K562 (cell line): Measurements from ENCODE around the gene ANKS1B. TPM values are rescaled to one million over a fixed set of nuclear protein-coding genes. Genes with fewer than 3 reads are reported as not detected.

Experiments used
- ATAC-seq: fragments of 200-7000 bp; cut with Tn5 transposase; 3 replicates; pipeline ENCODE4 v1.9.1; 2020; ENCODE audit warnings: moderate library complexity
- BruUV-seq: library from RNA; stranded (reverse); fragments of 400-500 nt; replicated peaks from 2 replicates; lab custom pipeline; 2021; lab: Mats Ljungman, UMichigan
- CTCF ChIA-PET: fragments of 300-600 bp; formaldehyde crosslinking; extraction: SDS; loops from one replicate; lab custom pipeline; 2021; ENCODE audit warnings: low intra/inter-chr PET ratio; lab: Yijun Ruan, JAX
- POLR2A ChIA-PET: fragments of 300-600, 350-650 bp; sonication (Branson Sonifier 250); formaldehyde crosslinking; extraction: SDS; loops from one replicate; lab custom pipeline; 2021; ENCODE audit warnings: antibody characterized with exemption, inconsistent platforms; lab: Yijun Ruan, JAX
- DNase-seq, 4 experiments: peaks; one replicate each; pipeline versions ENCODE4 v3.0.0 to v3.0.0-alpha.2; 2011 to 2018; ENCODE audit warnings: low spot score in 3 of 4, mixed read lengths in 3 of 4; ENCODE audit errors: extremely low read depth in 1 of 4
- FAIRE-seq: peaks from 2 replicates; lab custom pipeline; 2011; peaks lifted over from hg19 to GRCh38; lab: Jason Lieb, UNC
- H2AFZ ChIP-seq: 2 replicates; pipeline ENCODE4 v1.6.0; 2011; ENCODE audit warnings: low read depth, low read length, control low read depth, inconsistent platforms
- H3K27ac ChIP-seq: fragments of 200-600 bp; 3 replicates; pipeline ENCODE4 v1.8.0; 2011; ENCODE audit warnings: low read depth, mild to moderate bottlenecking, control low read depth, inconsistent platforms, low read length, moderate library complexity, mixed read lengths; ENCODE audit errors: extremely low read depth
- H3K27me3 ChIP-seq, 2 experiments: fragments of 300-600 bp in 1 of 2; 2 replicates in 1 of 2; 3 replicates in 1 of 2; pipeline versions ENCODE4 v1.6.0 to v1.8.0; 2011; ENCODE audit warnings: inconsistent platforms in 2 of 2, low read length in 2 of 2, mild to moderate bottlenecking in 1 of 2, mixed read lengths in 1 of 2, moderate library complexity in 1 of 2; ENCODE audit not compliant: control insufficient read depth in 2 of 2, insufficient read depth in 2 of 2
- H3K36me3 ChIP-seq: fragments of 300-600 bp; 3 replicates; pipeline ENCODE4 v1.8.0; 2011; ENCODE audit warnings: mild to moderate bottlenecking, low read length, inconsistent platforms; ENCODE audit not compliant: control insufficient read depth, insufficient read depth
- H3K4me1 ChIP-seq, 2 experiments: fragments of 200-600 bp in 1 of 2; replicated peaks in 1 of 2; 2 replicates in 1 of 2; 3 replicates in 1 of 2; pipeline versions ENCODE4 v1.5.1 to v1.8.0; 2011; ENCODE audit warnings: inconsistent platforms in 2 of 2, low read length in 2 of 2, mild to moderate bottlenecking in 1 of 2, mixed read lengths in 1 of 2, moderate library complexity in 1 of 2; ENCODE audit not compliant: control insufficient read depth in 2 of 2, insufficient read depth in 2 of 2
- H3K4me2 ChIP-seq: 2 replicates; pipeline ENCODE4 v1.6.1; 2011; ENCODE audit warnings: low read length, control low read depth, inconsistent platforms, mixed read lengths; ENCODE audit not compliant: insufficient read depth
- H3K4me3 ChIP-seq: fragments of 200-600 bp; sonication (generic), shearing (Covaris generic); 2 replicates; pipeline ENCODE4 v1.5.1; 2016; ENCODE audit warnings: control low read depth, inconsistent platforms
- H3K79me2 ChIP-seq: fragments of 200-600 bp; 3 replicates; pipeline ENCODE4 v1.8.0; 2011; ENCODE audit warnings: low read length, inconsistent platforms; ENCODE audit not compliant: control insufficient read depth, insufficient read depth
- H3K9ac ChIP-seq, 2 experiments: 2 replicates each; pipeline versions ENCODE4 v1.6.0 to v1.6.1; 2011; ENCODE audit warnings: low read depth in 2 of 2, low read length in 2 of 2, control low read depth in 1 of 2, inconsistent platforms in 1 of 2, mild to moderate bottlenecking in 1 of 2, mixed read lengths in 1 of 2; ENCODE audit not compliant: insufficient read depth in 1 of 2
- H3K9me1 ChIP-seq: one replicate; pipeline ENCODE4 v1.6.0; 2011; ENCODE audit warnings: inconsistent platforms, mild to moderate bottlenecking, low read length, moderate library complexity; ENCODE audit not compliant: control insufficient read depth, insufficient read depth
- H3K9me3 ChIP-seq: replicated peaks from 2 replicates; pipeline ENCODE4 v1.5.1; 2011; ENCODE audit warnings: low read depth, low read length, inconsistent platforms; ENCODE audit not compliant: control insufficient read depth, insufficient read depth
- H4K20me1 ChIP-seq: replicated peaks from 2 replicates; pipeline ENCODE4 v1.6.1; 2011; ENCODE audit warnings: low read length, inconsistent platforms, mixed read lengths; ENCODE audit not compliant: control insufficient read depth, insufficient read depth
- ETV6 ChIP-seq, 3 experiments: fragments of 150-350 bp in 1 of 3; sonication (generic) in 1 of 3; formaldehyde crosslinking in 1 of 3; IDR thresholded peaks; 2 replicates each; pipeline versions ENCODE4 v1.6.1 to v1.8.0; 2014 to 2022; ENCODE audit warnings: borderline replicate concordance in 2 of 3, low read depth in 2 of 3, antibody characterized with exemption in 1 of 3, low read length in 1 of 3, mild to moderate bottlenecking in 1 of 3, missing genetic modification reagents in 1 of 3
- FIP1L1 ChIP-seq: fragments of 200-400 bp; formaldehyde crosslinking; IDR thresholded peaks from 2 replicates; pipeline ENCODE4 v1.6.1; 2018; ENCODE audit warnings: mild to moderate bottlenecking, low read depth, low read length; ENCODE audit not compliant: poor library complexity, severe bottlenecking
- KDM1A ChIP-seq, 2 experiments: fragments of 450-650 bp; IDR thresholded peaks; 2 replicates each; pipeline ENCODE4 v1.6.1; 2016; ENCODE audit warnings: mild to moderate bottlenecking in 2 of 2
- MTA2 ChIP-seq: fragments of 450-650 bp; IDR thresholded peaks from 2 replicates; pipeline ENCODE4 v1.6.1; 2016; ENCODE audit warnings: low read depth
- NKRF ChIP-seq: fragments of 450-650 bp; IDR thresholded peaks from 2 replicates; pipeline ENCODE4 v1.6.1; 2016; ENCODE audit warnings: borderline replicate concordance
- PML ChIP-seq: IDR thresholded peaks from 2 replicates; pipeline ENCODE4 v1.6.1; 2012; ENCODE audit warnings: low read length, inconsistent platforms
- PURB ChIP-seq: sonication (generic); formaldehyde crosslinking; IDR thresholded peaks from 2 replicates; pipeline ENCODE4 v1.9.0; 2021; ENCODE audit warnings: low read depth, mild to moderate bottlenecking, missing genetic modification reagents
- RFX7 ChIP-seq: fragments of 250-450 bp; sonication (Bioruptor Pico); IDR thresholded peaks from 2 replicates; pipeline ENCODE4 v1.5.1; 2021; ENCODE audit warnings: mild to moderate bottlenecking
- SIN3A ChIP-seq, 2 experiments: fragments of 150-350 bp in 1 of 2; IDR thresholded peaks; 2 replicates each; pipeline ENCODE4 v1.6.1; 2011 to 2016; ENCODE audit warnings: borderline replicate concordance in 2 of 2, low read depth in 2 of 2, low read length in 2 of 2, mild to moderate bottlenecking in 2 of 2, moderate library complexity in 2 of 2; ENCODE audit not compliant: control insufficient read depth in 1 of 2
- STAG1 ChIP-seq: sonication (generic); formaldehyde crosslinking; IDR thresholded peaks from 2 replicates; pipeline ENCODE4 v1.5.0; 2020; ENCODE audit warnings: missing genetic modification reagents, borderline replicate concordance
- ZNF146 ChIP-seq: IDR thresholded peaks from one replicate; pipeline ENCODE4 v1.6.1; 2018; ENCODE audit warnings: missing compliant biosample characterization; ENCODE audit not compliant: unreplicated experiment
- ZNF239 ChIP-seq: fragments of 250-450 bp; sonication (Bioruptor Pico); IDR thresholded peaks from 2 replicates; pipeline ENCODE4 v1.4.0; 2020; ENCODE audit warnings: mild to moderate bottlenecking
- WGBS: fragments of 100-300 bp; shearing (Covaris generic); methylation state at CpG from one replicate; pipeline ENCODE4 v1.1.6; 2016; ENCODE audit warnings: low coverage, mixed read lengths; ENCODE audit not compliant: insufficient coverage; ENCODE audit errors: missing lambda C conversion rate; 5-methylcytosine and 5-hydroxymethylcytosine counted together
- in situ Hi-C: fragments of 300-500 bp; cut with MboI; formaldehyde crosslinking; loops from 4 replicates; pipeline ENCODE4 v1.15.0; 2018; ENCODE audit warnings: inconsistent platforms, mixed read lengths
- intact Hi-C: fragments of 100-400 bp; cut with micrococcal nuclease; formaldehyde crosslinking; loops from 2 replicates; pipeline ENCODE4 v1.14.2; 2022
- polyA plus RNA-seq, 8 experiments: library from polyadenylated mRNA; depleted of rRNA in 4 of 8; stranded (reverse) in 5 of 8; unstranded in 3 of 8; fragments of >200 nt; fragmentation: Nextera tagmentation in 2 of 8; fragmentation: Illumina TruSeq in 1 of 8; extraction: Ambion mirVana in 2 of 8; extraction: Trizol in 1 of 8; gene quantifications; 2 replicates each; pipeline versions ENCODE4 v1.2.1 to v1.2.3, GENCODE V29; 2011 to 2014; ENCODE audit warnings: inconsistent platforms in 1 of 8, missing spikeins in 1 of 8
- total RNA-seq, 7 experiments: library from RNA; depleted of rRNA in 6 of 7; stranded (reverse); fragments of >200 nt in 6 of 7; fragmentation: Illumina TruSeq in 2 of 7; extraction: Trizol in 2 of 7; gene quantifications; 2 replicates each; pipeline versions ENCODE4 v1.2.1 to v1.2.3, GENCODE V29; 2011 to 2021; ENCODE audit warnings: low replicate concordance in 1 of 7
- TF ChIP-seq, protein P1 (sequence below): sonication (generic); formaldehyde crosslinking; IDR thresholded peaks from 2 replicates; pipeline ENCODE4 v1.8.0; 2023; ENCODE audit warnings: mild to moderate bottlenecking, missing genetic modification reagents
- TF ChIP-seq, protein P2 (sequence below): fragments of 250-450 bp; sonication (Bioruptor Pico); IDR thresholded peaks from 2 replicates; pipeline ENCODE4 v1.5.0; 2021

ANKS1B gene
- total and polyA plus RNA-seq, 9 of the 15 experiments (the other 6 are each of a cell fraction or from before 2014, with no cell fraction given), result 0.04 to 0.47 (median 0.28) TPM; not detected in 4

DNA sequence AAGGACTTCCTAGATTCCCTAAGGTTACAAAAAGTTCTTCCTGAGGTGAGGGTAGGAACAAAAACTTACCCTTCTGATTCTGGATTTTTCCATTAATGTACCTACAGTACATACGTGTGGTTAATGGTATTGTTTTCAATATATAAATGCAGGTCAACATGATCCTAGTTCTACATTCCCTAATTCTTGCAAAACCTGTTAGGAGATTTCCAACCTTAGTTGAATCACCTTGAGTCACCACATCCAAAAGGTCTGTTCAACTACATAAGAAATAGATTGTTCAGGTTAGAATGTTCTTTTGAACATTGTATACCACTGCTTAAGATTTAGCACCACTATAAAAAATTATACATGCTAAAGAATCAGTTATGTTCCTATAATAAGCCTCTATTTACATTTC, 218.3 kb downstream of the ANKS1B start:
- in situ Hi-C loops (no loop called here), intact Hi-C loops (loop anchor here (5.0 kb wide), 1 partner anchor 724 kb away; no protein-coding TSS in a partner anchor)
- H3K27ac ChIP-seq, result no peak overlapping the region
- no peak overlapping the region for H3K9ac ChIP-seq
- H3K4me3 ChIP-seq, result no peak overlapping the region
- WGBS, result 0% methylated on average over 1 of the region's 1 CpG
- TF ChIP-seq NKRF, result no peak
- no peak for TF ChIP-seq PML
- TF ChIP-seq KDM1A (IDR thresholded peaks at IDR 0.05), result no peak
- no peak for TF ChIP-seq FIP1L1
- no peak for TF ChIP-seq SIN3A (IDR thresholded peaks at IDR 0.05; ENCODE audit: borderline replicate concordance in 2 of 2, control insufficient read depth in 1 of 2, low read depth in 2 of 2, low read length in 2 of 2)
- TF ChIP-seq MTA2, result no peak
- TF ChIP-seq, protein P1, sequence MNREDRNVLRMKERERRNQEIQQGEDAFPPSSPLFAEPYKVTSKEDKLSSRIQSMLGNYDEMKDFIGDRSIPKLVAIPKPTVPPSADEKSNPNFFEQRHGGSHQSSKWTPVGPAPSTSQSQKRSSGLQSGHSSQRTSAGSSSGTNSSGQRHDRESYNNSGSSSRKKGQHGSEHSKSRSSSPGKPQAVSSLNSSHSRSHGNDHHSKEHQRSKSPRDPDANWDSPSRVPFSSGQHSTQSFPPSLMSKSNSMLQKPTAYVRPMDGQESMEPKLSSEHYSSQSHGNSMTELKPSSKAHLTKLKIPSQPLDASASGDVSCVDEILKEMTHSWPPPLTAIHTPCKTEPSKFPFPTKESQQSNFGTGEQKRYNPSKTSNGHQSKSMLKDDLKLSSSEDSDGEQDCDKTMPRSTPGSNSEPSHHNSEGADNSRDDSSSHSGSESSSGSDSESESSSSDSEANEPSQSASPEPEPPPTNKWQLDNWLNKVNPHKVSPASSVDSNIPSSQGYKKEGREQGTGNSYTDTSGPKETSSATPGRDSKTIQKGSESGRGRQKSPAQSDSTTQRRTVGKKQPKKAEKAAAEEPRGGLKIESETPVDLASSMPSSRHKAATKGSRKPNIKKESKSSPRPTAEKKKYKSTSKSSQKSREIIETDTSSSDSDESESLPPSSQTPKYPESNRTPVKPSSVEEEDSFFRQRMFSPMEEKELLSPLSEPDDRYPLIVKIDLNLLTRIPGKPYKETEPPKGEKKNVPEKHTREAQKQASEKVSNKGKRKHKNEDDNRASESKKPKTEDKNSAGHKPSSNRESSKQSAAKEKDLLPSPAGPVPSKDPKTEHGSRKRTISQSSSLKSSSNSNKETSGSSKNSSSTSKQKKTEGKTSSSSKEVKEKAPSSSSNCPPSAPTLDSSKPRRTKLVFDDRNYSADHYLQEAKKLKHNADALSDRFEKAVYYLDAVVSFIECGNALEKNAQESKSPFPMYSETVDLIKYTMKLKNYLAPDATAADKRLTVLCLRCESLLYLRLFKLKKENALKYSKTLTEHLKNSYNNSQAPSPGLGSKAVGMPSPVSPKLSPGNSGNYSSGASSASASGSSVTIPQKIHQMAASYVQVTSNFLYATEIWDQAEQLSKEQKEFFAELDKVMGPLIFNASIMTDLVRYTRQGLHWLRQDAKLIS (CRISPR knock-in tag), result no peak
- TF ChIP-seq ZNF146 (CRISPR knock-in tag), result no peak
- TF ChIP-seq, protein P2, sequence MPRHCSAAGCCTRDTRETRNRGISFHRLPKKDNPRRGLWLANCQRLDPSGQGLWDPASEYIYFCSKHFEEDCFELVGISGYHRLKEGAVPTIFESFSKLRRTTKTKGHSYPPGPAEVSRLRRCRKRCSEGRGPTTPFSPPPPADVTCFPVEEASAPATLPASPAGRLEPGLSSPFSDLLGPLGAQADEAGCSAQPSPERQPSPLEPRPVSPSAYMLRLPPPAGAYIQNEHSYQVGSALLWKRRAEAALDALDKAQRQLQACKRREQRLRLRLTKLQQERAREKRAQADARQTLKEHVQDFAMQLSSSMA (CRISPR knock-in tag), result no peak
- TF ChIP-seq ETV6 (IDR thresholded peaks at IDR 0.05; ENCODE audit: borderline replicate concordance in 1 of 2, low read depth in 2 of 2, low read length in 1 of 2), result no peak
- TF ChIP-seq ETV6 (CRISPR knock-in tag; IDR thresholded peaks at IDR 0.05; ENCODE audit: borderline replicate concordance), result no peak
- no peak for TF ChIP-seq ZNF239
- no peak for TF ChIP-seq STAG1 (CRISPR knock-in tag)
- TF ChIP-seq RFX7 (CRISPR knock-in tag), result no peak
- no peak for TF ChIP-seq PURB (CRISPR knock-in tag)
- no peaks in the 10 kb centered on the region for H3K79me2 ChIP-seq
- BruUV-seq, result no TSS peak
- H3K4me1 ChIP-seq, result no peaks in the 10 kb centered on the region
- H3K27me3 ChIP-seq, result no peaks in the 10 kb centered on the region
- POLR2A ChIA-PET, result no interaction called here
- CTCF ChIA-PET, result no interaction called here
- DNase-seq, result no peak
- no peak overlapping the region for H3K4me2 ChIP-seq
- H3K9me3 ChIP-seq, result no peaks in the 10 kb centered on the region
- no peak overlapping the region for H2AFZ ChIP-seq
- no peaks in the 10 kb centered on the region for H3K9me1 ChIP-seq
- ATAC-seq, result no peak
- no peak for FAIRE-seq
- H4K20me1 ChIP-seq, result no peaks in the 10 kb centered on the region
- no peaks in the 10 kb centered on the region for H3K36me3 ChIP-seq
